Measurements from ENCODE around the gene OXNAD1. TPM values are rescaled to one million over a fixed set of nuclear protein-coding genes. Genes with fewer than 3 reads are reported as not detected.

Gene OXNAD1
- total RNA-seq, 2 experiments from 2014 or later = 18.1 to 18.7 TPM

DNA sequence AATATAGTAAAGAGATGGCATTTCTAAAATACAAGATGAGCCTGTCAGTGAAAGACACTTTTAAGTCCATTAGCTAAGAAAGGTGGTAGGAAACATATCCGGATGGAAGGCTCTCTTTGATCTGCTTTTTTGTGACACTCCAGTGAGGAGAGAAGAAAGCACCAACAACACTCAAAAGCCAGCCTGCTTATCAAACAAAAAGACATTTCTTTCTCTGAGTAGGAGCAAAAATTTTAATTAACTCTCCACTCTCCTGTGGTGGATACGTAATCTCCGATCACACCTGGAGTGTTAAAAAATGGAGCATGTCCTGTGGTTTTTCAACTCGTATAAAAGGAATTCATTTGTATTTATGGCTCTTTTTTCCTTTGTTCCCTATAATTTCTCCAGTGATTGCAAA lies 65.3 kb downstream of the OXNAD1 start:
- ChIA-PET POLR2A (no interaction called here), CTCF (ENCODE audit: unreplicated experiment) (no interaction called here)
- Histone ChIP-seq H3K27ac (ENCODE audit: low read depth, low read length, poor library complexity, severe bottlenecking) (no peak overlapping the region), H3K36me3 (ENCODE audit: insufficient read depth, low read length) (peaks cover 94% of the 10 kb centered on the region), H3K9me3 (ENCODE audit: low read length) (peaks cover 12% of the 10 kb centered on the region), H2AFZ (ENCODE audit: low read length) (no peak overlapping the region), H3K79me2 (ENCODE audit: insufficient read depth, low read depth, low read length) (no peaks in the 10 kb centered on the region), H3K4me2 (ENCODE audit: low read length) (no peak overlapping the region), H3K9me2 (ENCODE audit: insufficient read depth, low read length) (no peaks in the 10 kb centered on the region), H4K20me1 (ENCODE audit: insufficient read depth, low read length) (no peaks in the 10 kb centered on the region), H3K4me1 (ENCODE audit: insufficient read depth, low read length, poor library complexity, severe bottlenecking) (no peaks in the 10 kb centered on the region), H3K4me3 (ENCODE audit: low read depth, low read length, poor library complexity, severe bottlenecking) (no peak overlapping the region)
- no peak for TF ChIP-seq EZH2phosphoT487 (IDR thresholded peaks at IDR 0.05; ENCODE audit: borderline replicate concordance, low read depth, low read length)
- TF ChIP-seq, protein P1, sequence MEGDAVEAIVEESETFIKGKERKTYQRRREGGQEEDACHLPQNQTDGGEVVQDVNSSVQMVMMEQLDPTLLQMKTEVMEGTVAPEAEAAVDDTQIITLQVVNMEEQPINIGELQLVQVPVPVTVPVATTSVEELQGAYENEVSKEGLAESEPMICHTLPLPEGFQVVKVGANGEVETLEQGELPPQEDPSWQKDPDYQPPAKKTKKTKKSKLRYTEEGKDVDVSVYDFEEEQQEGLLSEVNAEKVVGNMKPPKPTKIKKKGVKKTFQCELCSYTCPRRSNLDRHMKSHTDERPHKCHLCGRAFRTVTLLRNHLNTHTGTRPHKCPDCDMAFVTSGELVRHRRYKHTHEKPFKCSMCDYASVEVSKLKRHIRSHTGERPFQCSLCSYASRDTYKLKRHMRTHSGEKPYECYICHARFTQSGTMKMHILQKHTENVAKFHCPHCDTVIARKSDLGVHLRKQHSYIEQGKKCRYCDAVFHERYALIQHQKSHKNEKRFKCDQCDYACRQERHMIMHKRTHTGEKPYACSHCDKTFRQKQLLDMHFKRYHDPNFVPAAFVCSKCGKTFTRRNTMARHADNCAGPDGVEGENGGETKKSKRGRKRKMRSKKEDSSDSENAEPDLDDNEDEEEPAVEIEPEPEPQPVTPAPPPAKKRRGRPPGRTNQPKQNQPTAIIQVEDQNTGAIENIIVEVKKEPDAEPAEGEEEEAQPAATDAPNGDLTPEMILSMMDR (conservative IDR thresholded peaks at IDR 0.05; ENCODE audit: low read length) = no peak
- no peak for DNase-seq (ENCODE audit: low spot score)
- BruUV-seq (replicated peaks) = no TSS peak
- intact Hi-C loops (cut with micrococcal nuclease; ENCODE audit: unreplicated experiment) = no loop called here

GRCh38 chr3:16331319-16331883 lies 66.4 kb downstream of the OXNAD1 start:
- Histone ChIP-seq H3K4me2 (ENCODE audit: low read length) (no peak overlapping the region), H3K4me1 (ENCODE audit: insufficient read depth, low read length, poor library complexity, severe bottlenecking) (no peaks in the 10 kb centered on the region), H3K9me2 (ENCODE audit: insufficient read depth, low read length) (no peaks in the 10 kb centered on the region), H3K4me3 (ENCODE audit: low read depth, low read length, poor library complexity, severe bottlenecking) (no peak overlapping the region), H3K79me2 (ENCODE audit: insufficient read depth, low read depth, low read length) (no peaks in the 10 kb centered on the region), H3K36me3 (ENCODE audit: insufficient read depth, low read length) (peaks cover 94% of the 10 kb centered on the region), H3K9me3 (ENCODE audit: low read length) (peaks cover 12% of the 10 kb centered on the region), H2AFZ (ENCODE audit: low read length) (no peak overlapping the region), H3K27ac (ENCODE audit: low read depth, low read length, poor library complexity, severe bottlenecking) (no peak overlapping the region), H4K20me1 (ENCODE audit: insufficient read depth, low read length) (no peaks in the 10 kb centered on the region)
- POLR2A ChIA-PET = no interaction called here
- CTCF ChIA-PET (ENCODE audit: unreplicated experiment) = no interaction called here
- TF ChIP-seq, protein P1 (conservative IDR thresholded peaks at IDR 0.05; ENCODE audit: low read length) = no peak
- no peak for TF ChIP-seq EZH2phosphoT487 (IDR thresholded peaks at IDR 0.05; ENCODE audit: borderline replicate concordance, low read depth, low read length)
- no TSS peak for BruUV-seq (replicated peaks)
- no peak for DNase-seq (ENCODE audit: low spot score)
- intact Hi-C loops (cut with micrococcal nuclease; ENCODE audit: unreplicated experiment) = no loop called here

DNA sequence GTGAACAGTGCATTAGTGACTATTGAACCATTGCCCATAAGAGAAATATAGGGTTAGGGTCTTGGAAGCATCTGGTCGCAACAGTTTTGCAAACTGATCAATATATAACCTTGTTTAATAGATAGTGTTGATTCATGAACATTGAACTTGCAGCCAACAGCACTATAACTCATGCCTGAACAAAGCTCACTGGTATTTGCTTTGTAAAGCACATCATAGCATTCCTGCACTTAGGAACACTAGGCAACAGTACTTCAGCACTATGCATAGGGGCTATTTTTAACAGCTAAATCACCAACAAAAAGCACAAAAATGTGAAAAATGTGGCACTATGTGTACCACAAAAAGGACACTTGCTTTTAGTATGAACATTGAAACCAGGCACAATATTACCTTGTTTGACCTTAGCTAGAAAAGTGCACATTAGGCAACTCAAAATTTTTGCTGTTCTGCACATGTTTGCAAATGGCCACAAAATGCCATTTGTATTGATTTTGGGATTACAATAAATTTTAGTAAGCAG lies 68.0 kb downstream of the OXNAD1 start:
- Histone ChIP-seq H3K9me3 (ENCODE audit: low read length) (peaks cover 12% of the 10 kb centered on the region), H4K20me1 (ENCODE audit: insufficient read depth, low read length) (no peaks in the 10 kb centered on the region), H2AFZ (ENCODE audit: low read length) (no peak overlapping the region), H3K36me3 (ENCODE audit: insufficient read depth, low read length) (peaks cover 95% of the 10 kb centered on the region), H3K79me2 (ENCODE audit: insufficient read depth, low read depth, low read length) (no peaks in the 10 kb centered on the region), H3K4me2 (ENCODE audit: low read length) (no peak overlapping the region), H3K9me2 (ENCODE audit: insufficient read depth, low read length) (no peaks in the 10 kb centered on the region), H3K4me1 (ENCODE audit: insufficient read depth, low read length, poor library complexity, severe bottlenecking) (peaks cover under 1% of the 10 kb centered on the region), H3K4me3 (ENCODE audit: low read depth, low read length, poor library complexity, severe bottlenecking) (no peak overlapping the region), H3K27ac (ENCODE audit: low read depth, low read length, poor library complexity, severe bottlenecking) (no peak overlapping the region)
- ChIA-PET CTCF (ENCODE audit: unreplicated experiment) (no interaction called here), POLR2A (interaction anchor here (0.7 to 1.2 kb wide), 4 partner anchors 8 to 342 kb away, joined by 3 to 4 read pairs (median 4); no protein-coding TSS in a partner anchor)
- intact Hi-C loops (cut with micrococcal nuclease; ENCODE audit: unreplicated experiment) = no loop called here
- BruUV-seq (replicated peaks) = no TSS peak
- DNase-seq (ENCODE audit: low spot score) = no peak
- TF ChIP-seq, protein P1 (conservative IDR thresholded peaks at IDR 0.05; ENCODE audit: low read length) = no peak
- no peak for TF ChIP-seq EZH2phosphoT487 (IDR thresholded peaks at IDR 0.05; ENCODE audit: borderline replicate concordance, low read depth, low read length)

Measured in OCI-LY7 (cell line).